ENCODE results near the gene RNASE7. TPM values are rescaled to one million over a fixed set of nuclear protein-coding genes. Genes with fewer than 3 reads are reported as not detected.

Gene RNASE7
- total RNA-seq, 1 experiment from 2014 or later, result not detected

DNA sequence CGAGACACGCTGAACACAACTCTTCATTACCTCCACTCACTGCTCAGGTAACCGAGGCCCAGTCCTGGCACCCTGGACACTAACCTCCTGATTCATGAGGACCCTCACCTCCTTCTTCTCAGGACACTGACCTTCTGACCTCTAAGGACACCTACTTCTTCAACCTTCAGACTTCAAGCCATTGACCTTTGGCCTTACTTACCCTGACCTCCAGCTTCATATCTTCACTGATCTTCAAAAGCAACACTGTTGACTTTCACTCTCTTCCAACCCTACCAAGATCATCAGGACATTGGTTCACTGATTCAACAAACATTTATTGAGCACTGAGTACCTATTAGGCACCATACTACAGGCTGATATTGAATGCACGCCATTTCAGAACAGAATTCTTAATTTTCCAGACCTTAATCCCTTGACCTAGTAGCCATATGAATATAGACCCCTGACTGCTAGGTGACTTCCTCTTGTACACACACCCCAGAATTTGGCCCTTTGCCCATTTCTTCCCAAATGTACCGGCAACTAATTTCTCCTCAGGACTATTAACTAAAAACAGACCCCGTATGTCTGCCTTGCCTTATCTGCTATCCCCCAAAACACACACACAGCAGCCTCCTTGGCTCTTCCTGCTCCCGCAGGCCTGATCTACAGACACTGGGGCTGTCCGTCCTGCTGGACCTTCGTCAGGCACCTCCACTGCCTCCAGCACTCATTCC, 33.7 kb downstream of the RNASE7 start:
- H3K4me3 Mint-ChIP-seq (ENCODE audit: low read depth, unreplicated experiment), result no peak overlapping the region
- DNase-seq, result no peak
- no peaks in the 10 kb centered on the region for H3K9me3 Mint-ChIP-seq (ENCODE audit: low read depth, unreplicated experiment)
- TF ChIP-seq, protein P1, sequence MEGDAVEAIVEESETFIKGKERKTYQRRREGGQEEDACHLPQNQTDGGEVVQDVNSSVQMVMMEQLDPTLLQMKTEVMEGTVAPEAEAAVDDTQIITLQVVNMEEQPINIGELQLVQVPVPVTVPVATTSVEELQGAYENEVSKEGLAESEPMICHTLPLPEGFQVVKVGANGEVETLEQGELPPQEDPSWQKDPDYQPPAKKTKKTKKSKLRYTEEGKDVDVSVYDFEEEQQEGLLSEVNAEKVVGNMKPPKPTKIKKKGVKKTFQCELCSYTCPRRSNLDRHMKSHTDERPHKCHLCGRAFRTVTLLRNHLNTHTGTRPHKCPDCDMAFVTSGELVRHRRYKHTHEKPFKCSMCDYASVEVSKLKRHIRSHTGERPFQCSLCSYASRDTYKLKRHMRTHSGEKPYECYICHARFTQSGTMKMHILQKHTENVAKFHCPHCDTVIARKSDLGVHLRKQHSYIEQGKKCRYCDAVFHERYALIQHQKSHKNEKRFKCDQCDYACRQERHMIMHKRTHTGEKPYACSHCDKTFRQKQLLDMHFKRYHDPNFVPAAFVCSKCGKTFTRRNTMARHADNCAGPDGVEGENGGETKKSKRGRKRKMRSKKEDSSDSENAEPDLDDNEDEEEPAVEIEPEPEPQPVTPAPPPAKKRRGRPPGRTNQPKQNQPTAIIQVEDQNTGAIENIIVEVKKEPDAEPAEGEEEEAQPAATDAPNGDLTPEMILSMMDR (IDR thresholded peaks at IDR 0.05; ENCODE audit: unreplicated experiment), result no peak
- H3K27ac Mint-ChIP-seq (ENCODE audit: unreplicated experiment), result no peak overlapping the region
- peaks cover 5% of the 10 kb centered on the region for H3K4me1 Mint-ChIP-seq (ENCODE audit: low read depth, unreplicated experiment)
- CTCF ChIA-PET, result no interaction called here
- peaks cover 17% of the 10 kb centered on the region for H3K36me3 Mint-ChIP-seq (ENCODE audit: insufficient read depth, unreplicated experiment)
- intact Hi-C loops (cut with micrococcal nuclease; ENCODE audit: unreplicated experiment), result no loop called here
- no peaks in the 10 kb centered on the region for H3K27me3 Mint-ChIP-seq (ENCODE audit: unreplicated experiment)
- no TSS peak for BruUV-seq (replicated peaks)

DNA sequence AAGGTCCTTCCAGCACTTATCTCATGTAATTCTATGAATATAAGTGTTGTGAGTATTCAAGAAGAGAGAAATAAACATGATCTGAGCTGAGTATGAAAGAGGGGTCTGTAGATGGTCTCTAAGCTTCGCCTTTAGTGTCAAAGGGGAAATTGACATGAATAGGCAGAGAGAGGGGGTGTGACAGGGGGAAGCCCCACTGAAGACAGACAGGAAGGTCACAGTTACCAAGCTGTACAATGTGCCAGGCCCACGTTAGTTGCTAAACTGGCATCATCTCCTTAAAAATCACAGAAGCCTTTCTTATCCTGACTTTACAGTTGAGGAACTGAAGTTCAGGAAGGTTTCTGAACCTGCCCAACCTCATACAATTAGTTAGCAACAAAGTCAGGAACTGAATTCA, 35.5 kb downstream of the RNASE7 start:
- TF ChIP-seq, protein P1 (IDR thresholded peaks at IDR 0.05; ENCODE audit: unreplicated experiment), result no peak
- H3K27ac Mint-ChIP-seq (ENCODE audit: unreplicated experiment), result no peak overlapping the region
- BruUV-seq (replicated peaks), result no TSS peak
- DNase-seq, result no peak
- intact Hi-C loops (cut with micrococcal nuclease; ENCODE audit: unreplicated experiment), result no loop called here
- H3K36me3 Mint-ChIP-seq (ENCODE audit: insufficient read depth, unreplicated experiment), result peaks cover 11% of the 10 kb centered on the region
- no peaks in the 10 kb centered on the region for H3K4me1 Mint-ChIP-seq (ENCODE audit: low read depth, unreplicated experiment)
- no peaks in the 10 kb centered on the region for H3K9me3 Mint-ChIP-seq (ENCODE audit: low read depth, unreplicated experiment)
- H3K27me3 Mint-ChIP-seq (ENCODE audit: unreplicated experiment), result no peaks in the 10 kb centered on the region
- no peak overlapping the region for H3K4me3 Mint-ChIP-seq (ENCODE audit: low read depth, unreplicated experiment)
- CTCF ChIA-PET, result no interaction called here

DNA sequence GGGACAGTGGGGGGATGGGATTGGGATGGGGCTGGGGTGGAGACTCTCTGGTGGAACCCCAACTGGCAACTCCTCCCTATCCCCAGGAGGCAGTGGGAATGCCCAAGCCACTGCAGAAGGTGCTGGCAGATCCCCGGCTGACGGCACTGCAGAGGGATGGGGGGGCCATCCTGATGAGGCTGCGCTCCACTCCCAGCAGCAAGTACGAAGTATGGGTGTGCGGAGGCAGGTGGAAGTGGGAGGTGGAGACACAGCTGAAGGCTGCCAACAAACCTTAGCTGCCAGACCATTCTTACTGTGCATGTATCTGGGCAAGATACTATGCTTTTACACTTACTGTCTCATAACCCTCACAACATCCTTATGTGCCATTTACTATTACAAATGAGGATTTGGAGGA, 36.1 kb downstream of the RNASE7 start:
- H3K4me3 Mint-ChIP-seq (ENCODE audit: low read depth, unreplicated experiment), result no peak overlapping the region

DNA sequence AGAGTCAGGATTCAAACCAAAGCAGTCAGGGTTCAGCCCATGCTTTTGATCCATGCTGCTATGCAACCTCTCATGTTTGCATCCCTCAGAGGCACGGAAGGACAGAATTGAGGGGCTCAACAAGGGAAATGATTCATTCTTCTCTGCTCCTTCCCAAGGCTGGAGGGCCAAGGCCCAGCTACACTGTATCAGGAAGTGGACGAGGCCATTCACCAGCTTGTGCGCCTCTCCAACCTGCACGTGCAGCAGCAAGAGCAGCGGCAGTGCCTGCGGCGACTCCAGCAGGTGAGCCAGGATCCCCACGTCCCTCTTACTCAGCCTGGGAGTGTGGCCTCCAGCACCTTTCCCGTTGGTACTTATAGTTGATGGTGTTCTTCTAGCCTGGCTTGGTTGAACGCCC, 36.6 kb downstream of the RNASE7 start:
- Mint-ChIP-seq H3K36me3 (ENCODE audit: insufficient read depth, unreplicated experiment) (peaks cover 11% of the 10 kb centered on the region), H3K9me3 (ENCODE audit: low read depth, unreplicated experiment) (no peaks in the 10 kb centered on the region), H3K27ac (ENCODE audit: unreplicated experiment) (no peak overlapping the region), H3K4me3 (ENCODE audit: low read depth, unreplicated experiment) (no peak overlapping the region), H3K4me1 (ENCODE audit: low read depth, unreplicated experiment) (no peaks in the 10 kb centered on the region), H3K27me3 (ENCODE audit: unreplicated experiment) (no peaks in the 10 kb centered on the region)
- intact Hi-C loops (cut with micrococcal nuclease; ENCODE audit: unreplicated experiment), result no loop called here
- no peak for DNase-seq
- TF ChIP-seq, protein P1 (IDR thresholded peaks at IDR 0.05; ENCODE audit: unreplicated experiment), result no peak
- CTCF ChIA-PET, result no interaction called here
- BruUV-seq (replicated peaks), result no TSS peak

More for the DNA sequence above, 36.1 kb downstream of the RNASE7 start:
- no peaks in the 10 kb centered on the region for H3K4me1 Mint-ChIP-seq (ENCODE audit: low read depth, unreplicated experiment)
- H3K27ac Mint-ChIP-seq (ENCODE audit: unreplicated experiment), result no peak overlapping the region
- H3K36me3 Mint-ChIP-seq (ENCODE audit: insufficient read depth, unreplicated experiment), result peaks cover 11% of the 10 kb centered on the region
- no TSS peak for BruUV-seq (replicated peaks)
- intact Hi-C loops (cut with micrococcal nuclease; ENCODE audit: unreplicated experiment), result no loop called here
- no peaks in the 10 kb centered on the region for H3K9me3 Mint-ChIP-seq (ENCODE audit: low read depth, unreplicated experiment)
- no peak for DNase-seq
- CTCF ChIA-PET, result no interaction called here
- TF ChIP-seq, protein P1 (IDR thresholded peaks at IDR 0.05; ENCODE audit: unreplicated experiment), result no peak
- H3K27me3 Mint-ChIP-seq (ENCODE audit: unreplicated experiment), result no peaks in the 10 kb centered on the region

All from Calu3 (cell line).